H9 (cell line): ENCODE measurements around the gene ACADS. TPM values are rescaled to one million over a fixed set of nuclear protein-coding genes. Genes with fewer than 3 reads are reported as not detected.

Experiments
- DNase-seq: peaks from one replicate; pipeline ENCODE4 v3.0.0-alpha.2; 2017
- H2AFZ ChIP-seq: one replicate; pipeline ENCODE4 v1.6.1; 2013; ENCODE audit warnings: mild to moderate bottlenecking, low read length, control low read depth, moderate library complexity
- H2AK5ac ChIP-seq: 2 replicates; pipeline ENCODE4 v1.6.1; 2013; ENCODE audit warnings: low read length, control low read depth, mixed read lengths; ENCODE audit not compliant: insufficient read length
- H2BK120ac ChIP-seq: one replicate; pipeline ENCODE4 v1.6.1; 2013; ENCODE audit warnings: low read depth, mild to moderate bottlenecking, low read length, control low read depth, inconsistent platforms; ENCODE audit not compliant: poor library complexity, severe bottlenecking
- H2BK12ac ChIP-seq: 2 replicates; pipeline ENCODE4 v1.6.1; 2013; ENCODE audit warnings: low read length, control low read depth, mixed read lengths, low read depth; ENCODE audit not compliant: insufficient read length
- H2BK15ac ChIP-seq: 2 replicates; pipeline ENCODE4 v1.6.1; 2013; ENCODE audit warnings: low read depth, low read length, control low read depth
- H2BK20ac ChIP-seq: one replicate; pipeline ENCODE4 v1.6.1; 2013; ENCODE audit warnings: low read depth, mild to moderate bottlenecking, low read length, control low read depth, inconsistent platforms; ENCODE audit not compliant: poor library complexity, severe bottlenecking
- H2BK5ac ChIP-seq: 2 replicates; pipeline ENCODE4 v1.6.1; 2013; ENCODE audit warnings: low read length, control low read depth, mixed read lengths; ENCODE audit not compliant: insufficient read length
- H3K14ac ChIP-seq: 2 replicates; pipeline ENCODE4 v1.6.1; 2013; ENCODE audit warnings: low read length, control low read depth; ENCODE audit not compliant: insufficient read depth
- H3K18ac ChIP-seq: 2 replicates; pipeline ENCODE4 v1.6.1; 2013; ENCODE audit warnings: low read depth, mild to moderate bottlenecking, mixed read lengths, low read length, control low read depth; ENCODE audit not compliant: insufficient read length
- H3K23ac ChIP-seq: 2 replicates; pipeline ENCODE4 v1.6.1; 2013; ENCODE audit warnings: low read length, control low read depth, mixed read lengths, low read depth; ENCODE audit not compliant: insufficient read length
- H3K23me2 ChIP-seq: 2 replicates; pipeline ENCODE4 v1.6.1; 2013; ENCODE audit warnings: low read depth, mild to moderate bottlenecking, mixed read lengths, low read length, control low read depth; ENCODE audit not compliant: insufficient read length, poor library complexity, severe bottlenecking
- H3K27ac ChIP-seq: 2 replicates; pipeline ENCODE4 v1.5.1; 2013; ENCODE audit warnings: low read length, control low read depth, mixed read lengths, low read depth; ENCODE audit not compliant: insufficient read length
- H3K27me3 ChIP-seq: 2 replicates; pipeline ENCODE4 v1.6.1; 2013; ENCODE audit warnings: low read length, control low read depth, inconsistent platforms; ENCODE audit not compliant: insufficient read depth
- H3K4ac ChIP-seq: 2 replicates; pipeline ENCODE4 v1.6.1; 2013; ENCODE audit warnings: low read depth, mild to moderate bottlenecking, control low read depth, inconsistent platforms, low read length, moderate library complexity
- H3K4me1 ChIP-seq: 2 replicates; pipeline ENCODE4 v1.6.1; 2013; ENCODE audit warnings: low read length, control low read depth, inconsistent platforms; ENCODE audit not compliant: insufficient read depth
- H3K4me2 ChIP-seq: 2 replicates; pipeline ENCODE4 v1.6.1; 2013; ENCODE audit warnings: low read length, control low read depth, mixed read lengths; ENCODE audit not compliant: insufficient read length, insufficient read depth
- H3K56ac ChIP-seq: 2 replicates; pipeline ENCODE4 v1.6.1; 2013; ENCODE audit warnings: low read depth, mild to moderate bottlenecking, mixed read lengths, low read length, control low read depth; ENCODE audit not compliant: insufficient read length
- H3K79me1 ChIP-seq: 2 replicates; pipeline ENCODE4 v1.6.1; 2013; ENCODE audit warnings: low read depth, mild to moderate bottlenecking, moderate library complexity, low read length, control low read depth, inconsistent platforms; ENCODE audit not compliant: insufficient read depth, poor library complexity, severe bottlenecking
- H3K79me2 ChIP-seq: 2 replicates; pipeline ENCODE4 v1.6.1; 2013; ENCODE audit warnings: low read length, control low read depth, inconsistent platforms; ENCODE audit not compliant: insufficient read depth
- H3K9ac ChIP-seq: 2 replicates; pipeline ENCODE4 v1.6.1; 2013; ENCODE audit warnings: low read length, control low read depth, mixed read lengths; ENCODE audit not compliant: insufficient read length; ENCODE audit errors: extremely low read depth
- H3K9me3 ChIP-seq: one replicate; pipeline ENCODE4 v1.6.1; 2013; ENCODE audit warnings: low read depth, low read length, inconsistent platforms; ENCODE audit not compliant: control insufficient read depth
- H3T11ph ChIP-seq: one replicate; pipeline ENCODE4 v1.6.1; 2013; ENCODE audit warnings: mild to moderate bottlenecking, low read length, control low read depth, inconsistent platforms
- H4K20me1 ChIP-seq: one replicate; pipeline ENCODE4 v1.6.1; 2013; ENCODE audit not compliant: control insufficient read depth, insufficient read length, insufficient read depth
- H4K5ac ChIP-seq: 2 replicates; pipeline ENCODE4 v1.6.1; 2013; ENCODE audit warnings: low read depth, mild to moderate bottlenecking, mixed read lengths, low read length, control low read depth; ENCODE audit not compliant: insufficient read length
- H4K8ac ChIP-seq: replicated peaks from 2 replicates; pipeline ENCODE4 v1.6.1; 2013; ENCODE audit warnings: low read length, control low read depth, mixed read lengths, low read depth; ENCODE audit not compliant: insufficient read length
- H4K91ac ChIP-seq: 2 replicates; pipeline ENCODE4 v1.6.1; 2013; ENCODE audit warnings: low read depth, mild to moderate bottlenecking, moderate library complexity, mixed read lengths, low read length, control low read depth; ENCODE audit not compliant: insufficient read length
- H3K27ac Mint-ChIP-seq, 3 experiments: 2 replicates in 2 of 3; 3 replicates in 1 of 3; pipeline ENCODE4 v1.8.0; 2020 to 2021; ENCODE audit warnings: mixed read lengths in 3 of 3, mild to moderate bottlenecking in 1 of 3, moderate library complexity in 1 of 3
- H3K27me3 Mint-ChIP-seq: 2 replicates; pipeline ENCODE4 v1.8.0; 2021; ENCODE audit warnings: low read depth, mild to moderate bottlenecking, moderate library complexity, mixed read lengths
- H3K36me3 Mint-ChIP-seq, 3 experiments: 2 replicates in 2 of 3; 3 replicates in 1 of 3; pipeline ENCODE4 v1.8.0; 2020 to 2021; ENCODE audit warnings: low read depth in 3 of 3, mixed read lengths in 3 of 3; ENCODE audit not compliant: insufficient read depth in 1 of 3
- H3K4me1 Mint-ChIP-seq, 2 experiments: 2 replicates each; pipeline ENCODE4 v1.8.0; 2020; ENCODE audit warnings: mixed read lengths in 2 of 2
- H3K4me3 Mint-ChIP-seq, 2 experiments: 2 replicates in 1 of 2; 3 replicates in 1 of 2; pipeline ENCODE4 v1.8.0; 2020 to 2021; ENCODE audit warnings: mild to moderate bottlenecking in 2 of 2, mixed read lengths in 2 of 2, moderate library complexity in 1 of 2
- H3K9me3 Mint-ChIP-seq, 2 experiments: 2 replicates in 1 of 2; 3 replicates in 1 of 2; pipeline ENCODE4 v1.8.0; 2020; ENCODE audit warnings: mild to moderate bottlenecking in 2 of 2, mixed read lengths in 2 of 2, moderate library complexity in 1 of 2
- WGBS: extraction: QIAGEN DNeasy Blood & Tissue Kit; methylation state at CpG from one replicate; pipeline ENCODE4 v1.1.7; 2013; ENCODE audit warnings: missing lambda C conversion rate, low lambda C conversion rate, mixed read lengths; ENCODE audit not compliant: insufficient read length; ENCODE audit errors: extremely low coverage; 5-methylcytosine and 5-hydroxymethylcytosine counted together
- total RNA-seq: library from RNA; stranded (reverse); gene quantifications from 2 replicates; pipeline ENCODE4 v1.2.1, GENCODE V29; 2021
- TF ChIP-seq, protein P1 (sequence below): fragments of 200-600 bp; sonication (generic); conservative IDR thresholded peaks from 3 replicates; pipeline ENCODE4 v1.8.0; 2021; ENCODE audit warnings: antibody characterized with exemption, mild to moderate bottlenecking

The ACADS gene
- total RNA-seq, 1 experiment from 2014 or later: 8.3 TPM

DNA sequence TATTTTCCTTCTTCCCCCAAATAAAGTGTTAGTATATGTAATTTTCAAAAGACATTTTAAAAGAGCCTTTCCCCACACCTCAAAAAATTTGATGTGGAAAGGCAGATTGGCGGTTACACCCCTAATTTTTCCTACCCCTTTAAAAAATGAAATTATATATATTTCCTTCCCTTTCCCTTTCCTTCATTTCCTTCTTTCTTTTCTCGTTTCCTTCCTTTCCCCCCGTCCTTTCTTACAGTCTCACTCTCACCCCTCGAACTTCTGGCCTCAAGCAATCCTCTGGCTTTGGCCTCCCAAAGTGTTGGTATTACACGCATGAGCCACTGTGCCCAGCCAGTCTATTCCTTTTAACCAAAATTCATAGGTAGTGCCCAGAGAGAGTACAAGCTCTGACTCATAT, 19.6 kb upstream of the ACADS start:
- H2BK12ac ChIP-seq: no peak overlapping the region
- no peak overlapping the region for H3K4me3 Mint-ChIP-seq
- H3K4me2 ChIP-seq: no peak overlapping the region
- no peaks in the 10 kb centered on the region for H3K27me3 ChIP-seq
- no peak overlapping the region for H2BK5ac ChIP-seq
- peaks cover 6% of the 10 kb centered on the region in 2 experiments for H3K4me1 Mint-ChIP-seq
- H3K79me2 ChIP-seq: no peaks in the 10 kb centered on the region; the same call in 1 of the 2 replicates
- no peaks in the 10 kb centered on the region for H3K9me3 ChIP-seq
- H3K23me2 ChIP-seq: peaks cover 1% of the 10 kb centered on the region
- H2AK5ac ChIP-seq: no peak overlapping the region
- no peak overlapping the region for H4K5ac ChIP-seq
- no peak overlapping the region for H2BK120ac ChIP-seq
- no peak overlapping the region for H3K56ac ChIP-seq
- DNase-seq: no peak
- no peak overlapping the region for H3K27ac Mint-ChIP-seq
- H2AFZ ChIP-seq: no peak overlapping the region
- TF ChIP-seq, protein P1, sequence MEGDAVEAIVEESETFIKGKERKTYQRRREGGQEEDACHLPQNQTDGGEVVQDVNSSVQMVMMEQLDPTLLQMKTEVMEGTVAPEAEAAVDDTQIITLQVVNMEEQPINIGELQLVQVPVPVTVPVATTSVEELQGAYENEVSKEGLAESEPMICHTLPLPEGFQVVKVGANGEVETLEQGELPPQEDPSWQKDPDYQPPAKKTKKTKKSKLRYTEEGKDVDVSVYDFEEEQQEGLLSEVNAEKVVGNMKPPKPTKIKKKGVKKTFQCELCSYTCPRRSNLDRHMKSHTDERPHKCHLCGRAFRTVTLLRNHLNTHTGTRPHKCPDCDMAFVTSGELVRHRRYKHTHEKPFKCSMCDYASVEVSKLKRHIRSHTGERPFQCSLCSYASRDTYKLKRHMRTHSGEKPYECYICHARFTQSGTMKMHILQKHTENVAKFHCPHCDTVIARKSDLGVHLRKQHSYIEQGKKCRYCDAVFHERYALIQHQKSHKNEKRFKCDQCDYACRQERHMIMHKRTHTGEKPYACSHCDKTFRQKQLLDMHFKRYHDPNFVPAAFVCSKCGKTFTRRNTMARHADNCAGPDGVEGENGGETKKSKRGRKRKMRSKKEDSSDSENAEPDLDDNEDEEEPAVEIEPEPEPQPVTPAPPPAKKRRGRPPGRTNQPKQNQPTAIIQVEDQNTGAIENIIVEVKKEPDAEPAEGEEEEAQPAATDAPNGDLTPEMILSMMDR: no peak
- H3K36me3 Mint-ChIP-seq: peaks cover 9 to 22% (median 18%) of the 10 kb centered on the region in 3 experiments; a peak in 6 of 7 replicates
- no peak overlapping the region for H3K4ac ChIP-seq
- no peak overlapping the region for H3K9ac ChIP-seq
- no peak overlapping the region for H2BK15ac ChIP-seq
- no peak overlapping the region for H3K18ac ChIP-seq
- no peaks in the 10 kb centered on the region; the same call in 1 of the 2 replicates for H3K4me1 ChIP-seq
- H3K79me1 ChIP-seq: no peaks in the 10 kb centered on the region
- H3K27me3 Mint-ChIP-seq: no peaks in the 10 kb centered on the region; the same call in 1 of the 2 replicates
- no peak overlapping the region for H4K91ac ChIP-seq
- no peak overlapping the region for H3K14ac ChIP-seq
- H3T11ph ChIP-seq: no peak overlapping the region
- H2BK20ac ChIP-seq: no peak overlapping the region
- no peak overlapping the region for H3K27ac ChIP-seq
- no peak overlapping the region for H3K23ac ChIP-seq
- H4K20me1 ChIP-seq: no peaks in the 10 kb centered on the region
- H4K8ac ChIP-seq: no peak overlapping the region
- H3K9me3 Mint-ChIP-seq: no peaks in the 10 kb centered on the region
- 100% methylated on average over 3 of the region's 5 CpGs for WGBS
